ENCODE data around the gene GPR18.

GPR18 gene

GRCh38 chr13:99258210-99258860 lies at the start of gene GPR18:
Gene GPR18, minus strand, starts transcription at chr13:99258379. Its CDS starts 2,507 bp downstream, at chr13:99255872.
- no peak for DNase-seq (ENCODE audit: low read depth)

- no peak for DNase-seq (ENCODE audit: low read depth)
Observed at GRCh38 chr13:99307648-99308339, 49.6 kb upstream of the GPR18 start.

GRCh38 chr13:99307247-99307646 lies 49.1 kb upstream of the GPR18 start, which contains the start of gene GPR183:
Gene GPR183, minus strand, starts transcription at chr13:99307399. Its CDS starts 11,254 bp downstream, at chr13:99296145.
- no peak for DNase-seq (ENCODE audit: low read depth)

- no peak for DNase-seq (ENCODE audit: low read depth)
Observed at GRCh38 chr13:99305566-99305965, 47.4 kb upstream of the GPR18 start.

- DNase-seq (ENCODE audit: low read depth): no peak
Observed at GRCh38 chr13:99305158-99305557, 47.0 kb upstream of the GPR18 start.

GRCh38 chr13:99304541-99304940 lies 46.4 kb upstream of the GPR18 start:
- no peak for DNase-seq (ENCODE audit: low read depth)

GRCh38 chr13:99303863-99304521 lies 45.8 kb upstream of the GPR18 start:
- DNase-seq (ENCODE audit: low read depth): no peak

- no peak for DNase-seq (ENCODE audit: low read depth)
Observed at GRCh38 chr13:99302637-99303505, 44.7 kb upstream of the GPR18 start.

GRCh38 chr13:99301913-99302636 lies 43.9 kb upstream of the GPR18 start:
- no peak for DNase-seq (ENCODE audit: low read depth)

GRCh38 chr13:99301056-99301838 lies 43.1 kb upstream of the GPR18 start:
- DNase-seq (ENCODE audit: low read depth): no peak

- DNase-seq (ENCODE audit: low read depth): no peak
Observed at GRCh38 chr13:99299920-99300341, 41.8 kb upstream of the GPR18 start.

- no peak for DNase-seq (ENCODE audit: low read depth)
Observed at GRCh38 chr13:99299256-99299919, 41.2 kb upstream of the GPR18 start.

GRCh38 chr13:99298056-99298455 lies 39.9 kb upstream of the GPR18 start:
- no peak for DNase-seq (ENCODE audit: low read depth)

- no peak for DNase-seq (ENCODE audit: low read depth)
Observed at GRCh38 chr13:99297331-99297730, 39.2 kb upstream of the GPR18 start.

- DNase-seq (ENCODE audit: low read depth): no peak
Observed at GRCh38 chr13:99296398-99296797, 38.2 kb upstream of the GPR18 start.

GRCh38 chr13:99295488-99296252 lies 37.5 kb upstream of the GPR18 start:
- DNase-seq (ENCODE audit: low read depth): no peak

GRCh38 chr13:99294958-99295357 lies 36.8 kb upstream of the GPR18 start:
- DNase-seq (ENCODE audit: low read depth): no peak

- DNase-seq (ENCODE audit: low read depth): no peak
Observed at GRCh38 chr13:99294198-99294597, 36.0 kb upstream of the GPR18 start.

GRCh38 chr13:99293178-99293577 lies 35.0 kb upstream of the GPR18 start:
- no peak for DNase-seq (ENCODE audit: low read depth)

Data from stimulated activated CD8-positive, alpha-beta memory T cell treated with anti-CD3 and anti-CD28 coated beads, Interleukin-15, amount 100 ng/mL, for 24 hours (primary cell).